NCI-H2029 treated with DMSO at 0.1 percent for 48 hours (cell line): ENCODE measurements around the gene MN1.

Experiments used
- DNase-seq: peaks from one replicate; lab custom pipeline; 2025; lab: John Stamatoyannopoulos, UW

The MN1 gene

GRCh38 chr22:27716074-27716473 is 85.5 kb downstream of the MN1 start:
- DNase-seq, result no peak

- no peak for DNase-seq
Measured at GRCh38 chr22:27715106-27715505, 86.5 kb downstream of the MN1 start.

- no peak for DNase-seq
Measured at GRCh38 chr22:27714068-27714467, 87.5 kb downstream of the MN1 start.

GRCh38 chr22:27713461-27713860 is 88.1 kb downstream of the MN1 start:
- DNase-seq, result no peak

- DNase-seq, result no peak
Measured at GRCh38 chr22:27711756-27712155, 89.8 kb downstream of the MN1 start.

GRCh38 chr22:27711012-27711411 is 90.5 kb downstream of the MN1 start:
- no peak for DNase-seq

GRCh38 chr22:27709919-27710675 is 91.5 kb downstream of the MN1 start:
- no peak for DNase-seq

GRCh38 chr22:27706489-27706888 is 95.1 kb downstream of the MN1 start:
- DNase-seq, result no peak

GRCh38 chr22:27705408-27706080 is 96.0 kb downstream of the MN1 start:
- no peak for DNase-seq

- DNase-seq, result no peak
Measured at GRCh38 chr22:27704581-27704980, 97.0 kb downstream of the MN1 start.

GRCh38 chr22:27699383-27700019 is 102.1 kb downstream of the MN1 start:
- no peak for DNase-seq

- no peak for DNase-seq
Measured at GRCh38 chr22:27698813-27699212, 102.7 kb downstream of the MN1 start.
